Measurements from ENCODE around the gene KIF4A. TPM values are rescaled to one million over a fixed set of nuclear protein-coding genes. Genes with fewer than 3 reads are reported as not detected.

Gene KIF4A
- total RNA-seq, 4 donors from 2014 or later, result 0.06 to 0.42 (median 0.37) TPM

DNA sequence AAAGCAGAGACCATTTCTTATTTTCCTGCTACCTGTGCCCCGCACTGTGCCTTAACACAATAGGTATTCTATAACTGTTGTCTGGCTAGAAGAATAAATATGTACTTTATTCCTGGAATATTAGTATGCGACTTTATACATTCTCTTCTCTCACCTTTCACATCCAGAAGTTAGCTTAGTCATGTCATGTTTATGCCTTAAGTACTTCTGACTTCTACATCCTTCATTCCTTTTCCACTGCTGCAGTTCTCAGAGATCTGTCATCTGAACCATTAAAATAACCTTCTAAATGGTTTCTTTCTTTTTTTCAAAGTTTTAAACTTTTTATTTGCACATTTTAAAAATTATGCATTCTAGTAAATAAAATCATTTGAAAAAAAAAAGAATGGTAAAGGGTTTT, 34.4 kb downstream of the KIF4A start:
- intact Hi-C loops (cut with DNase I), result no loop called here
- TF ChIP-seq, protein P1, sequence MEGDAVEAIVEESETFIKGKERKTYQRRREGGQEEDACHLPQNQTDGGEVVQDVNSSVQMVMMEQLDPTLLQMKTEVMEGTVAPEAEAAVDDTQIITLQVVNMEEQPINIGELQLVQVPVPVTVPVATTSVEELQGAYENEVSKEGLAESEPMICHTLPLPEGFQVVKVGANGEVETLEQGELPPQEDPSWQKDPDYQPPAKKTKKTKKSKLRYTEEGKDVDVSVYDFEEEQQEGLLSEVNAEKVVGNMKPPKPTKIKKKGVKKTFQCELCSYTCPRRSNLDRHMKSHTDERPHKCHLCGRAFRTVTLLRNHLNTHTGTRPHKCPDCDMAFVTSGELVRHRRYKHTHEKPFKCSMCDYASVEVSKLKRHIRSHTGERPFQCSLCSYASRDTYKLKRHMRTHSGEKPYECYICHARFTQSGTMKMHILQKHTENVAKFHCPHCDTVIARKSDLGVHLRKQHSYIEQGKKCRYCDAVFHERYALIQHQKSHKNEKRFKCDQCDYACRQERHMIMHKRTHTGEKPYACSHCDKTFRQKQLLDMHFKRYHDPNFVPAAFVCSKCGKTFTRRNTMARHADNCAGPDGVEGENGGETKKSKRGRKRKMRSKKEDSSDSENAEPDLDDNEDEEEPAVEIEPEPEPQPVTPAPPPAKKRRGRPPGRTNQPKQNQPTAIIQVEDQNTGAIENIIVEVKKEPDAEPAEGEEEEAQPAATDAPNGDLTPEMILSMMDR (IDR thresholded peaks at IDR 0.05), result no peak
- TF ChIP-seq EP300 (IDR thresholded peaks at IDR 0.05) (no peak), POLR2A (IDR thresholded peaks at IDR 0.05; ENCODE audit: low read depth) (no peak), POLR2AphosphoS5 (IDR thresholded peaks at IDR 0.05) (no peak)
- Histone ChIP-seq H3K36me3 (no peaks in the 10 kb centered on the region), H3K27me3 (no peaks in the 10 kb centered on the region), H3K9me3 (no peaks in the 10 kb centered on the region), H3K4me1 (no peaks in the 10 kb centered on the region), H3K27ac (replicated peaks in 1 of 4) (no peak overlapping the region), H3K4me3 (no peak overlapping the region)
- no peak for DNase-seq (ENCODE audit: extremely low spot score)
- 85% methylated on average over 2 of the region's 2 CpGs for WGBS

DNA sequence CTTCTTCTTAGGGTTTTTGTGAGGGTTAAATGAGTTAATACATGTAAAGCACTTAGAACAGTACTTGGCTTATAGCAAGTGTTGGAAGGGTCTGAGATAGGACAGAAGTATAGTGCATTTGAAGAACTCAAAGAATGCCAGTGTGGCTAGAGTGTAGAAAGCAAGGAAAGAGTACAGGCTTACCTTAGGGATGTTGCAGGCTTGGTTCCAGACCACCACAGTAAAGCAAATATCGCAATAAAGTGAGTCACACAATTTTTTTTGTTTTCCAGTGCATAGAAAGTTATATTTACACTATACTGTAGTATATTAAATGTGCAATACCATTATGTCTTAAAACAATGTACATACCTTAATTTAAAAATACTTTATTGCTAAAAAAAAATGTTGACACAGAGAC, 41.3 kb downstream of the KIF4A start:
- Histone ChIP-seq H3K9me3 (no peaks in the 10 kb centered on the region), H3K4me3 (no peak overlapping the region), H3K27ac (replicated peaks in 1 of 4) (no peak overlapping the region), H3K36me3 (no peaks in the 10 kb centered on the region), H3K4me1 (no peaks in the 10 kb centered on the region), H3K27me3 (no peaks in the 10 kb centered on the region)
- TF ChIP-seq POLR2A (IDR thresholded peaks at IDR 0.05; ENCODE audit: low read depth) (no peak), EP300 (IDR thresholded peaks at IDR 0.05) (no peak), POLR2AphosphoS5 (IDR thresholded peaks at IDR 0.05) (no peak)
- TF ChIP-seq, protein P1 (IDR thresholded peaks at IDR 0.05), result no peak
- no peak for DNase-seq (ENCODE audit: extremely low spot score)
- intact Hi-C loops (cut with DNase I), result no loop called here
- WGBS, result 67% methylated on average over 1 of the region's 1 CpG

DNA sequence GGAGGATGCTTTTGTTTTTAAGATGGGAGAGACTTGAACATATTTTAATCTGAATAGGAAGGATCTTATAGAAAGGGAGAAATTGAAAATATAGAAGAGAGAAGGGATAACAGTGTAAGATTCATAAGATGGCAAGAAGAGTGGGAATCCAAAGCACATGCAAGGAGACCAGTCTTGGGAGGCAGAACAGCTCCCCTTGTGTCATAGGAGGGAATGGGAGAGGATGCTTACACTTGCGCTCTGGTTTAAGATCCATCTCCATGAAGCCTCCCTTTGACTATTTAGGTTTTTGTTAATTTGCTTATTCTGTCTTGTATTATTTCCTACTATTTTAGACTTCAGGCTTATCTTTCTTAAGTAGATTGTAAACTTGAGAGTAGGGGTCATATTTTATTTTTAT, 42.7 kb downstream of the KIF4A start:
- TF ChIP-seq EP300 (IDR thresholded peaks at IDR 0.05) (no peak), POLR2A (IDR thresholded peaks at IDR 0.05; ENCODE audit: low read depth) (no peak), POLR2AphosphoS5 (IDR thresholded peaks at IDR 0.05) (no peak)
- TF ChIP-seq, protein P1 (IDR thresholded peaks at IDR 0.05), result no peak
- Histone ChIP-seq H3K9me3 (no peaks in the 10 kb centered on the region), H3K36me3 (no peaks in the 10 kb centered on the region), H3K4me3 (no peak overlapping the region), H3K4me1 (no peaks in the 10 kb centered on the region), H3K27me3 (no peaks in the 10 kb centered on the region), H3K27ac (replicated peaks in 1 of 4) (no peak overlapping the region)
- DNase-seq (ENCODE audit: extremely low spot score), result no peak
- intact Hi-C loops (cut with DNase I), result no loop called here
- WGBS, result 83% methylated on average over 1 of the region's 1 CpG

DNA sequence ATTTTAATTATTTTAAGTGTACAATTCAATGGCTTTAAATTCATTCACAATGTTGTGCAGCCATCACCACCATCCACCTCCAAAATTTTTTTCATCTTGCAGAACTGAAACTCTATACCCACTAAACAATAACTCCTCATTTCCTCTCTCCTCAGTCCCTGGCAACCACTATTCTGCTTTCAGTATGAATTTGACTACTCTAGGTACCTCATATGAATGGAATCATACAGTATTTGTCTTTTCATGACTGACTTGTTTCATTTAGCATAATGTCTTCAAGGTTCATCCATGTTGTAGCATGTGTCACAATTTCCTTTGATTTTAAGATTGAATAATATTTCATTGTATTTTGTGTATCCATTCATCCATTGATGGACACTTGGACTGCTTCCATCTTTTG, 46.9 kb downstream of the KIF4A start:
- H3K9me3 ChIP-seq, result no peaks in the 10 kb centered on the region
- intact Hi-C loops (cut with DNase I), result no loop called here
- H3K4me3 ChIP-seq, result no peak overlapping the region
- TF ChIP-seq POLR2A (IDR thresholded peaks at IDR 0.05; ENCODE audit: low read depth) (no peak), EP300 (IDR thresholded peaks at IDR 0.05) (no peak), POLR2AphosphoS5 (IDR thresholded peaks at IDR 0.05) (no peak)
- TF ChIP-seq, protein P1 (IDR thresholded peaks at IDR 0.05), result no peak
- H3K4me1 ChIP-seq, result no peaks in the 10 kb centered on the region
- H3K27me3 ChIP-seq, result peaks cover 0 to 5% (median 0%) of the 10 kb centered on the region in 4 donors
- H3K27ac ChIP-seq (replicated peaks in 1 of 4), result no peak overlapping the region
- H3K36me3 ChIP-seq, result no peaks in the 10 kb centered on the region
- DNase-seq (ENCODE audit: extremely low spot score), result no peak

DNA sequence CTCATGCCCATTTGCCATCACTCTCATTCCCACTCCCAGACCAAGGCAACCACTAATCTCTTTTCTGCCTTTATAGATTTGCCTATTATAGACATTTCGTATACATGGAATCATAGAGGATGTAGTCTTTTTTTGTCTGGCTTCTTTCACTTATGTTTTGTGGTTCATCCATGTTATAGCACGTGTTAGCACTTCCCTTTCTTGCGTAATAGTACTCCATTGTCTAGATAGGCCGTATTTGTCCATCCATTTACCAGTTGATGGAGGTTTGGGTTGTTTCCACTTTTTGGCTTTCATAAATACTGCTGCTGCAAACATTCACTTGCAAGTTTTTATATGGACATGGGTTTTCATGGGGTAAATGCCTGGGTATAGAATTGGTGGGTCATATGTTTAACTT, 48.4 kb downstream of the KIF4A start:
- no peaks in the 10 kb centered on the region for H3K36me3 ChIP-seq
- H3K27me3 ChIP-seq, result peaks cover 0 to 5% (median 0%) of the 10 kb centered on the region in 4 donors
- no peak for DNase-seq (ENCODE audit: extremely low spot score)
- H3K9me3 ChIP-seq, result no peaks in the 10 kb centered on the region
- intact Hi-C loops (cut with DNase I), result no loop called here
- WGBS, result 77% methylated on average over 4 of the region's 4 CpGs
- TF ChIP-seq, protein P1 (IDR thresholded peaks at IDR 0.05), result no peak
- no peak for TF ChIP-seq POLR2A (IDR thresholded peaks at IDR 0.05; ENCODE audit: low read depth)
- no peak for TF ChIP-seq POLR2AphosphoS5 (IDR thresholded peaks at IDR 0.05)
- no peak for TF ChIP-seq EP300 (IDR thresholded peaks at IDR 0.05)
- no peak overlapping the region for H3K4me3 ChIP-seq
- H3K27ac ChIP-seq (replicated peaks in 1 of 4), result no peak overlapping the region
- H3K4me1 ChIP-seq, result no peaks in the 10 kb centered on the region
